HUES48 (cell line): ENCODE results near the gene PPRC1.
A peak's percentile ranks its signal among the peaks of the same experiment; 100 is the strongest.

Source experiments
- H3K27ac ChIP-seq: one replicate; pipeline ENCODE4 v1.7.0; 2013; ENCODE audit warnings: low read depth, low read length, inconsistent platforms
- H3K27me3 ChIP-seq: 2 replicates; pipeline ENCODE4 v1.6.1; 2013; ENCODE audit warnings: mild to moderate bottlenecking, low read length; ENCODE audit not compliant: control insufficient read depth, insufficient read depth
- H3K36me3 ChIP-seq: 2 replicates; pipeline ENCODE4 v1.6.1; 2013; ENCODE audit warnings: low read length; ENCODE audit not compliant: control insufficient read depth, insufficient read depth
- H3K4me1 ChIP-seq: 2 replicates; pipeline ENCODE4 v1.6.1; 2013; ENCODE audit warnings: mild to moderate bottlenecking, low read length; ENCODE audit not compliant: control insufficient read depth, insufficient read depth
- H3K4me3 ChIP-seq: 2 replicates; pipeline ENCODE4 v1.5.1; 2013; ENCODE audit warnings: mild to moderate bottlenecking, low read depth, low read length
- H3K9ac ChIP-seq: 2 replicates; pipeline ENCODE4 v1.6.1; 2013; ENCODE audit warnings: mild to moderate bottlenecking, low read depth, low read length, moderate library complexity
- H3K9me3 ChIP-seq: 2 replicates; pipeline ENCODE4 v1.6.1; 2013; ENCODE audit warnings: low read length; ENCODE audit not compliant: control insufficient read depth, insufficient read depth

PPRC1 gene, protein sequence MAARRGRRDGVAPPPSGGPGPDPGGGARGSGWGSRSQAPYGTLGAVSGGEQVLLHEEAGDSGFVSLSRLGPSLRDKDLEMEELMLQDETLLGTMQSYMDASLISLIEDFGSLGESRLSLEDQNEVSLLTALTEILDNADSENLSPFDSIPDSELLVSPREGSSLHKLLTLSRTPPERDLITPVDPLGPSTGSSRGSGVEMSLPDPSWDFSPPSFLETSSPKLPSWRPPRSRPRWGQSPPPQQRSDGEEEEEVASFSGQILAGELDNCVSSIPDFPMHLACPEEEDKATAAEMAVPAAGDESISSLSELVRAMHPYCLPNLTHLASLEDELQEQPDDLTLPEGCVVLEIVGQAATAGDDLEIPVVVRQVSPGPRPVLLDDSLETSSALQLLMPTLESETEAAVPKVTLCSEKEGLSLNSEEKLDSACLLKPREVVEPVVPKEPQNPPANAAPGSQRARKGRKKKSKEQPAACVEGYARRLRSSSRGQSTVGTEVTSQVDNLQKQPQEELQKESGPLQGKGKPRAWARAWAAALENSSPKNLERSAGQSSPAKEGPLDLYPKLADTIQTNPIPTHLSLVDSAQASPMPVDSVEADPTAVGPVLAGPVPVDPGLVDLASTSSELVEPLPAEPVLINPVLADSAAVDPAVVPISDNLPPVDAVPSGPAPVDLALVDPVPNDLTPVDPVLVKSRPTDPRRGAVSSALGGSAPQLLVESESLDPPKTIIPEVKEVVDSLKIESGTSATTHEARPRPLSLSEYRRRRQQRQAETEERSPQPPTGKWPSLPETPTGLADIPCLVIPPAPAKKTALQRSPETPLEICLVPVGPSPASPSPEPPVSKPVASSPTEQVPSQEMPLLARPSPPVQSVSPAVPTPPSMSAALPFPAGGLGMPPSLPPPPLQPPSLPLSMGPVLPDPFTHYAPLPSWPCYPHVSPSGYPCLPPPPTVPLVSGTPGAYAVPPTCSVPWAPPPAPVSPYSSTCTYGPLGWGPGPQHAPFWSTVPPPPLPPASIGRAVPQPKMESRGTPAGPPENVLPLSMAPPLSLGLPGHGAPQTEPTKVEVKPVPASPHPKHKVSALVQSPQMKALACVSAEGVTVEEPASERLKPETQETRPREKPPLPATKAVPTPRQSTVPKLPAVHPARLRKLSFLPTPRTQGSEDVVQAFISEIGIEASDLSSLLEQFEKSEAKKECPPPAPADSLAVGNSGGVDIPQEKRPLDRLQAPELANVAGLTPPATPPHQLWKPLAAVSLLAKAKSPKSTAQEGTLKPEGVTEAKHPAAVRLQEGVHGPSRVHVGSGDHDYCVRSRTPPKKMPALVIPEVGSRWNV (N-terminal part only)

GRCh38 chr10:102132563-102133372 is at the start of gene PPRC1:
PPRC1 (plus strand) TSS chr10:102133040; CDS start chr10:102133069, 29 bp downstream.
- Histone ChIP-seq H3K9me3 (no peaks in the 10 kb centered on the region), H3K36me3 (peaks cover 13% of the 10 kb centered on the region), H3K4me3 (peak within 1 kb of the TSS; percentile 90), H3K27ac (peak within 1 kb of the TSS; percentile 94), H3K4me1 (peaks cover 16% of the 10 kb centered on the region), H3K27me3 (no peaks in the 10 kb centered on the region), H3K9ac (peak within 1 kb of the TSS; percentile 97)

DNA sequence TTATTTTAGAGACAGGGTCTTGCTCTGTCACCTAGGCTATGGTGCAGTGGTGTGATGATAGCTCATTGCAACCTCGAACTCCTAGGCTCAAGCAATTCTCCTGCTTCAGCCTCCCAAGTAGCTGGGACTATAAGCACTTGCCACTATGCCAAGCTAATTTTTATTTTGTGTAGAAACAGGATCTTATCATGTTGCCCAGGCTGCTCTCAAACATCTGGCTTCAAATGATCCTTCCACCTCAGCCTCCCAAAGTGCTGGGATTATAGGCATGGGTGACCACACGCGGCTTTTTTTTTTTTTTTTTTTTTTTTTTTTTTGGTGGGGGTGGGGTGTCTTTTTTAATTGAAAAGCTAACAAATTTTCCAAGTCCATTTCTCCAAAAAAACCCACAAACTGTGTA is 49.3 kb upstream of the PPRC1 start:
- Histone ChIP-seq H3K4me3 (no peak overlapping the region), H3K36me3 (no peaks in the 10 kb centered on the region), H3K9me3 (no peaks in the 10 kb centered on the region), H3K4me1 (no peaks in the 10 kb centered on the region), H3K9ac (no peak overlapping the region), H3K27me3 (no peaks in the 10 kb centered on the region), H3K27ac (no peak overlapping the region)

DNA sequence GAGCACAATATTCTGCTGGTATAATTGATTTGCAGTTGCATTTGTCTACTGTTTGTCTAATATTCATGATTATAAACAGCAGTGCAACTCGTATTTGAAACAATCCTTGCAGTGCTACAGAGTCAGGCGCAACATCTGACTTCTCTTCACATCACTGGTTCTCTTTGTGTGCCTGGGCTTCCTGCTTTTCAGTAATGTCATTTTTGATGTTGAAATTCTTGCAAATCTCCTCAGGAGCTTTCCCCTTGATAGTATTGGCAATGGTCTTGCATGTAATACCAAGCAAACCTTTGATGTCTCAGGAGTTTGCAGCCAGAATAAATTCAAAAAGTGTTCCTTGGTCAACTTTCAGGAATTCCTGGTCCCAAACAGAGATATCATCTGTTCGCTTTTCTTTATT is 47.5 kb upstream of the PPRC1 start:
- Histone ChIP-seq H3K9me3 (no peaks in the 10 kb centered on the region), H3K27me3 (no peaks in the 10 kb centered on the region), H3K4me1 (no peaks in the 10 kb centered on the region), H3K9ac (no peak overlapping the region), H3K27ac (no peak overlapping the region), H3K36me3 (no peaks in the 10 kb centered on the region), H3K4me3 (no peak overlapping the region)

- Histone ChIP-seq H3K4me1 (no peaks in the 10 kb centered on the region), H3K27ac (no peak overlapping the region), H3K9ac (no peak overlapping the region), H3K27me3 (no peaks in the 10 kb centered on the region), H3K4me3 (no peak overlapping the region), H3K9me3 (no peaks in the 10 kb centered on the region), H3K36me3 (no peaks in the 10 kb centered on the region)
Measured at GRCh38 chr10:102086196-102086595, 46.6 kb upstream of the PPRC1 start.

DNA sequence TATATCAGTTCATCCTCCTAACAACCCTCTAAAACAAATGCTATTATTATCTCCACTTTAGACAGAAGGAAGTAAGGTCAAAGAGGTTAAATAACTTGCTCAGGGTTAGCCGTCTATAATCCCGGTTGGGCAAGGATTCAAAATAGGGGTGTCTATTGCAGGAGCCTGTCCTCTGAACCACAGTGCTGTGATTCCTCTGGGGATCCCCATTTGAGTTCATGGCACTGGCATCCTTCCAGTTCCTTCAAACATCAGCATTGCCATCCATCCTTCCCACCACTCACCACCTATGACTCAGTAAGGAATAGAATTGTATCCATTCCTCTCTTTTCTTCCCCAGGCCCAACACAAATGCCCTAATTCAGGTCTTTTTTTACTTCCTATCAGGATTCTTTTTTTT is 42.1 kb upstream of the PPRC1 start:
- Histone ChIP-seq H3K36me3 (no peaks in the 10 kb centered on the region), H3K27me3 (no peaks in the 10 kb centered on the region), H3K9ac (no peak overlapping the region), H3K4me3 (no peak overlapping the region), H3K4me1 (no peaks in the 10 kb centered on the region), H3K9me3 (no peaks in the 10 kb centered on the region), H3K27ac (no peak overlapping the region)

- H3K4me1 ChIP-seq: no peaks in the 10 kb centered on the region
- H3K9me3 ChIP-seq: no peaks in the 10 kb centered on the region
- peaks cover 15% of the 10 kb centered on the region for H3K36me3 ChIP-seq
- H3K27me3 ChIP-seq: no peaks in the 10 kb centered on the region
- H3K9ac ChIP-seq: no peak overlapping the region
- no peak overlapping the region for H3K4me3 ChIP-seq
- H3K27ac ChIP-seq: no peak overlapping the region
Measured at GRCh38 chr10:102096449-102096848, 36.4 kb upstream of the PPRC1 start.

DNA sequence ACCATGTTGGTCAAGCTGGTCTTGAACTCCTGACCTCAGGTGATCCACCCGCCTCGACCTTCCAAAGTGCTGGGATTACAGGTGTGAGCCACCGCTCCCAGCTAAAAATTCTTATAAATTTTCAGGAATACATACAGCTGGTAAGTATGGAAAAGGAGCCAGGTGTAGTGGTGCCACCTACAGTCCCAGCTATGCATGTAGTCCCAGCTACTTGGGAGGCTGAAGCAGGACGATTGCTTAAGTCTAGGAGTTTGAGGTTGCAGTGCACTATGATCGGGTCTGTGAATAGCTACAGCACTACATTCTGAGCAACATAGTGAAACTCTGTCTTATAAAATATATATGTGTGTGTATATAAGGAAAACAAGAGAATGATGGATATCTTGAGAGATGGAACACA is 31.7 kb upstream of the PPRC1 start:
- Histone ChIP-seq H3K9ac (no peak overlapping the region), H3K4me1 (no peaks in the 10 kb centered on the region), H3K4me3 (no peak overlapping the region), H3K27ac (no peak overlapping the region), H3K9me3 (no peaks in the 10 kb centered on the region), H3K27me3 (no peaks in the 10 kb centered on the region), H3K36me3 (peaks cover 38% of the 10 kb centered on the region)

DNA sequence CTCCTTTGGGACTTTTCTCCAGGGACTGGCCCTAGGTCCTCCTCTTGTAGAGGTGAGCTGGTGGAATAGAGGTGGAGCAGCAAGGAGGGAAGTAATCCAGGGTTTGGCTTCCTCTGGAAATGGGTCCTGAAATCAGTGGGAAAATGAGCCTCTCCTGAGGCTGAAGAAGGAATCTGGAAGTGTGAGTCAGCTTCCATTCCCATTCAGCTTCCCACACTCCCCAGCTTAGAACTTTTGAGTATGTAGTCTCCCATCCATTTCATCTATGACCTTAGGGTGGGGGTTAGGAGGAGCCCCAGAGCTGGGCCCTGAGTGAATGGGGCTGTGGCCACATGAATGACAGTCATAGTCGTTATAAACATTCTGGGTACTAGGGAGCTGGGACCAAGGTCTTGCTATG is 30.4 kb upstream of the PPRC1 start:
- no peaks in the 10 kb centered on the region for H3K4me1 ChIP-seq
- no peak overlapping the region for H3K27ac ChIP-seq

DNA sequence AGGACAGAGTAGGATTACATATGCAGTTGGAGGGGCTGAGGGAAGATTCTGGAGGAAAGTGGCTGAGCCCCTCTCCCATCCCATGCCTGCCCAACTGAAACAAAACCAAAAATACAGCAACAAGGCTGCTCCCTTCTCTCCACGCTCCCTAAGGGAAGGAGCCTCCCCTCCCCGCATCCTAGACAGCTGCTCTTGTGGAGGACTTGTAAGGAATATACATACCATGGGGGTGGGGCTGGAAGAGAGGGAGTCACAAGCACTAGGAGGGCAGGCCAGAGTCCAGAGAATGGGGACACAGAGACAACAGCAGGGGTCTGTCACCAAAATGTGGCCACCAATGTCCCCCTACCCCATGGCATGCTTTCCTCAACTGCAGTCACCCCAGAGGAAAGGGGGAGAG is 25.8 kb upstream of the PPRC1 start:
- no peak overlapping the region for H3K9ac ChIP-seq
- H3K27ac ChIP-seq: no peak overlapping the region
- no peaks in the 10 kb centered on the region for H3K9me3 ChIP-seq
- no peak overlapping the region for H3K4me3 ChIP-seq
- peaks cover 78% of the 10 kb centered on the region for H3K36me3 ChIP-seq
- peaks cover under 1% of the 10 kb centered on the region; the same call in 1 of the 2 replicates for H3K4me1 ChIP-seq
- no peaks in the 10 kb centered on the region for H3K27me3 ChIP-seq

More for the DNA sequence above, 30.4 kb upstream of the PPRC1 start:
- Histone ChIP-seq H3K9ac (no peak overlapping the region), H3K27me3 (no peaks in the 10 kb centered on the region), H3K9me3 (no peaks in the 10 kb centered on the region), H3K36me3 (peaks cover 50% of the 10 kb centered on the region), H3K4me3 (no peak overlapping the region)
